Astrocyte (in vitro differentiated cells and primary cell): ENCODE data around the gene OTUD7B.

Source experiments
- CTCF ChIP-seq: IDR thresholded peaks from 2 replicates; pipeline ENCODE4 v1.5.1; 2011; ENCODE audit warnings: low read depth, mild to moderate bottlenecking, inconsistent platforms, low read length, moderate library complexity; ENCODE audit not compliant: insufficient read depth
- EZH2 ChIP-seq: IDR thresholded peaks from 2 replicates; pipeline ENCODE4 v1.6.1; 2012; ENCODE audit warnings: mild to moderate bottlenecking, low read length, inconsistent platforms; ENCODE audit not compliant: insufficient read depth

- no peak for TF ChIP-seq CTCF
- TF ChIP-seq EZH2: no peak
Measured at GRCh38 chr1:150060260-150060659, 49.7 kb upstream of the OTUD7B start.
